Dermis microvascular lymphatic vessel endothelial cell (primary cell): ENCODE data around the gene DLX3. TPM values are rescaled to one million over a fixed set of nuclear protein-coding genes. Genes with fewer than 3 reads are reported as not detected.

Experiments used
- DNase-seq, 2 donors: peaks; one replicate each; pipeline versions ENCODE4 v3.0.0 to v3.0.0-alpha.2; 2010; ENCODE audit warnings: low read depth in 2 of 2
- total RNA-seq: library from RNA; depleted of rRNA; stranded (reverse); fragments of >200 nt; gene quantifications from 2 replicates; pipeline ENCODE4 v1.2.1, GENCODE V29; 2014

DLX3 gene
- total RNA-seq, 1 donor from 2014 or later, result not detected

DNA sequence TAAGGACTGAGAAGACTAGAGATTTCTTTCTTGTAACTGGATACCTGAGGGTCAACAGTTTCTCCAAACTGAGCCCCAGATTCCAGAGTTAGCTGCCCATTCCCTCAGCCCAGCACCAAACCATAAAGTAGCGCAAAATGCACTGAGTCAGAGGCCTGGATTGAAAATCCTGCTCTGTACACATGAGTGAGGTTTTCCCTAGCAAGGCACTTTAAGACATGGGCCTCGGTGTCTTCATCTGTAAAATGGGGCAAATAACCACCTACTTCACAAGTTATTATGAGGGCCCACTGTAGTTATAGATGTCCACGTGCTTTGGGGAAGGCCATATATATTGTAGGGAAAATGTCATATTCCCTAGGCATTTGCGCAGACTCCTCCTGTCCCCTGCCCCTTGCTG is 36.3 kb downstream of the DLX3 start:
- DNase-seq, result no peak

DNA sequence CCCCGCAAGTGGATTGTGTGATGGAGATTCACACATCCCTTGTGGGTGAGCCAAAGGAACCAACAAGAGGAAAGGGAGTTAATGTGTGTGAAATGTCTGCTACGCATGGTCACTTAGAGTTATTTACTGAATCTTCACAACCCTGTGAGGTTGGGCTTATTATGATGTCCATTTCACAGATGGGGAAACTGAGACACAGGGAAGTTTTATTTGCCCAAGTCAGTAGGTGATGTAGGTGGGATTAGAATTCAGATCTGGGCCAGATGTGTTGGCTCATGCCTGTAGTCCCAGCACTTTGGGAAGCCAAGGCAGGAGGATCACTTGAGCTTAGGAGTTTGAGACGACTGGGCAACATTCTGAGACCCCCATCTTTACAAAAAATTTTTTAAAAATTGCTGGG is 37.7 kb downstream of the DLX3 start:
- no peak for DNase-seq

DNA sequence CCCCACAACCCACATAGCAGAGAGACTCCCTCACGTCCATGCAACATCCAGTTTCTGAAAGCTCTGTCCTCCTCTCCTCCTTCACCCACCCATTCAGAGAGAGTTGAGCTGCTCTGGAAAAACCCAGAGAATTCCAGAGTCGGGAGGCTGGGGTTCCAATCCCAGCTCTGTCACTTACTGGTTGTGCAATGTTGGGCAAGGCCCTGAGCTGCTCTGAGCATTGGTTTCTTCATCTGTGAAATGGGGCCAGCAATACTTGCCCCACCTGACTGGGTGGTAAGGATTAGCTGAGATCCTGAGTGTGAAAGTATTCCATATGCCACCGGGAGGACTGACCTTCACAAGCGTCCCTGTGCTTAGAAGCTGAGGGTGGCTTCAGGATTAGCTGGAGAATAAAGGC is 38.2 kb downstream of the DLX3 start:
- DNase-seq, result no peak

DNA sequence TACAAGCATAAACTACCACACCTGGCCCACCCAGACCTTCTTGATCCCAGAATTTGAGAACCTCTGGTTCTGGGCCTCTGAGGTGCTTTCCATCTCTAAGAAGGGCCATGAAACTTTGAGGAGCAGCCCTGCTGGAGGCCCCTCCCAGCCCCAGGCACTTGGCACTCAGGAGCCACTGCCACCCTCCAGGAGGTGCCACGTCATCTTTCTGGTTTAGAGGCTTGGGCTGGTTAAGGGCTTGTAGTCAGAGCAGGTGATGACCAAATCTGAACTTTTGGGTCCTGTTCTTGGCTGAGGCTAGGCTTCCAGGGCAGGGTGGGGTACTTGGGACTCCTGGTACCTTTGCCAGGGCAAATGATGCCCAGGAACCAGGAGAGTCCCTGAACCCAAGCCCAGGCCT is 39.9 kb downstream of the DLX3 start:
- no peak for DNase-seq

DNA sequence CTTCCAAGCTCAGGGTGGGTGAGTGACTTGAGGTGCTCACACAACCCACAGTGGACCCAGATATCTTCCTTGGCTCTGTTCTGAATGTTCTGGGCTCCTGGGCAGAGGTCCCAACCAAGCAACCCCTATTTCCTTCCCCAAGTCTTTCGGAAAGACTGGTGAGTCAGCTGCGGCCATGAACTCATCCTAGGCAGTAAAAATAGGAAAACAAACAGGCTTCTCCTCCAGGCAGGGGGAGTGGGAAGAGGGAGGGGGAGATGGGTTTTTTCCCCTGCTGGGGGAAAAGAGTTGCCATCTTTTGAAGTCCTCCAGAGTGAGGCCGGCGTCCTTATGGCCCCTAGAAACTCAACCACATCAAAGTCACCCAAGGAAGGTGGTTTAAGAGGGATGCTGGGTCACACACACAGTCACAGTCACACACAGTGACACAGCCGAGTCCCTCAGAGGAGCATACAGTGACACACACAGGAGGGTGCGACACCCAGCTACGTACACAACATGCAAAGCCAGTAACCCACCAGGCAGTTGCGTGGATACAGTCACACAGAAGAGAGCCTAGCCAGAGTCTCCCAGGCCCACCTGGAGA is 42.0 kb downstream of the DLX3 start:
- DNase-seq, result peak in 1 of 2 donors; percentile 78

DNA sequence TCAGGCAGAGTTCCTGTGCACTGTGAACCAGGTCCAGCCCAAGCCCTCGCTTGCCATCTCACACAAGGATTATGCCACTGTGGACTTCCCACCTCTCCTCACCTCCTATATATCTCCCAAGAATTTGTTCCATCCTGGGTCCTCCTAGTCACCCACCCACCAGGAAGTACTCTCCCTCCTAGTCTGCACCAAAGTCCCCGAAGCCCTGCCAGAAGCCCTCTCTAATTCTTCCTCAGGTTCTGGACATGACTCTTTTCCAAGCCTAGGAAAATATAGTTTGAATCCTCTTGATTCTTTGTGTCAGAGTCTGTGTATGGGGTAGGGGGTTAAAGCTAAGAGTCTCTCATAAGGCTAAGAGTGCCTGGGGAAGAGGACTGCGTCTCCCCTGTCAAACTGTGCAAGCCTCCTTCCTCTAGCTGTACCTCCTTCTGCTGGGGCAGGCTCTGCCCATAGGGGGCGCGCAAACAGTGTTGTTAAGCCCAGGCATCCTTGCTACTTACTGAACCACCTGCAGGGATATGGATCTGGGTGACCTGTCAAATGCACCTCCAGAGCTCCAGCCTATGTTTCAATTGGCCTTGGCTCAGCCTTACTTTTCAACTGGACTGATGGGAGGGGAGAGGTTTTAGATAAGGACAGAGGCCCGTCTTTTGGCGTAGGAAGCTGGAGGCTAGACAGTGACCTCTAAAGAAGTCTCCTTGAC is 42.7 kb downstream of the DLX3 start:
- DNase-seq, result peak; percentile 30 to 79

DNA sequence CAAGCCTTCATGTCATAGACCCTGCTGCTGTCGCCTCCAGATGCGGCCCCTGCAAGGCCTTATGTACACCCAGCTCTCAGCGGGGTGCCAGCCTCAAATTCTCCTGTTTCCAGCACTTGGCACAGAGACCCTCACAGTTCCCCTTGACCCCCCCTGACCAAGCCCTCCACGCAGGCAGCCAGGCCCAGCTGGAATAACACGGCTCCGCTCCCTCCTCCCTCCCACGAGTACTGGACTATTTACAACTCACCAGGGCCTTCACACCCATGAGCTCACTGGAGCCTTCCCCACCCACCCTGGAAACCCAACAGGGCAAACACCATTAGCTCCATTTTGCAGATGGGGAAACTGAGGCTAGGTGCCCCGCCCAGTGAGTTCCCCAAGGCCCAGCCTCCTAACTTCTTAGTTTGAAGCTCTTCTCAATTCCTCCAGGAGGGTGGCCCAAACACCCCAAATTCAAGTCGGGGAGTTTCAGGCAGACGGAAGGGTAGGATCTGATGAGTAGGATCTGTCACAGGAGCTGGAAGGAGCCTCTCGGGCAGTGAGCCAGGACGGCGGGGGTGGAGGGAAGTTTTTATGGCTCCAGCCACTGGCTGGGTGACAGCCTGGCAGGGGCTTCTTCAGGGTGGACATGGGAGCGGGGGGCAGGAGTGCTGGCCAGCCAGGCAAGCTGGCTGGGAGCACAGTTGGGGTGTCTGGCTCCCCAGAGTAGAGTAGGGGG is 43.5 kb downstream of the DLX3 start:
- DNase-seq, result peak in 1 of 2 donors; percentile 28

DNA sequence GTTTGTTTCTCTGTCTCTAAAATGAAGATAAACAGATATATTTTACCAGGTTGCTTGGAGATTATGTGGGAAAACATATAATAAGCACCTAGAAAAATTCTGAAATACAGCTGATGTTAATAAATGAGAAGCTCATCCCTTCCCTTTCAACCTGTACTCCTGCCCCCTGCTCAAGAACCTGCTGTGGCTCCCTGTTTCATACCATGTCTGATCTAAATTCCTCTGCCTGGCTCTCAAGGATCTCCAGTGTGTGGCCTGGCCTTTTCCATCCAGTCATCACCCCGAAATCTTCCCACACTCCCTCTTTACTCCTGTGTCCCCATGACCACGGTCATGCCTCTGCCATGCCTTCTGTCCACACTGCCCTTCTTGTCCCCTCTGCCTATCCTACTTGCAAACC is 45.4 kb downstream of the DLX3 start:
- no peak for DNase-seq

DNA sequence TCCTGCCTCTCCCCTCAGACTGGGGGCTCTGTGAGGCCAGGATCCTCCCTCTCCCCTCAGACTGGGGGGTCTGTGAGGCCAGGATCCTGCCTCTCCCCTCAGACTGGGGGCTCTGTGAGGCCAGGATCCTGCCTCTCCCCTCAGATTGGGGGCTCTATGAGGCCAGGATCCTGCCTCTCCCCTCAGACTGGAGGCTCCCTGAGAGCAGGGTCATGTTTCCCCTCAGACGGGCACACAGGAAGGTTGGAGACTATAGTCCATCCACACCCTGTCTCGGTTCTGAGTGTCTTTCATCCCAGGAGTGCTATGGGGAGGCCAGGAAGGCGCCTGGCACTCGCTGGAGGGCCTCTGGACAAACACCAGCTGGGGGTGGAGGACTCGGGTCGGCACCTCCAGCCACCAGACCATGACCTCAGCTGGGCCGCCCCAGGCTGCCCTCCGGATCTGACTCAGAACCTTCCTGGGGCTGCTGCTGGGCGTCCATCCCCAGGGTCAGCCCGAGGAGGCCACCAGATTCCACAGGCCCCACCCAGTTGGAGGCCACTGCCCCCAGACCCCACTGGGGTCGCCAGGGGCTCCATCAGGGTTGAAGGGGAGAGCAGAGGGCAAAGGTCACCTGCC is 48.0 kb downstream of the DLX3 start:
- no peak for DNase-seq

DNA sequence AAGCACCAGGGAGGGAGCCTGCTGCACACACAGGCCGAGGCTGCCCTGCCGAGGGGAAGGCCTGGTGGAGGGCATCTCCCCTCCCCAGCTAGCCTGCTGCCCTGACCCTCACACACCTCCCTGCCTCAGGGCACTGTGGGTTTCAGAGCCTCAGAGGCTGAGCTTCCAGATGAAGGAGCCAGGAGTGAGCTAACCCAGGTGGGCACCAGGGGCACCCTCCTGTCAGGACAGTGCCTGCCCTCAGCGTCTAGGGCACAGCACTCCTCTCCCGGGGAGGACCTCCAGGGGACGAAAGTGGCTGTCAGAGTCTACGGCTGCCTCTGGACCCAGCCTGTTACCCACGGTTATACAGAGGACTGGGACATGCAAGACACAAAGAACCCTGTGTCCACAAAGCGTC is 48.8 kb downstream of the DLX3 start:
- no peak for DNase-seq

DNA sequence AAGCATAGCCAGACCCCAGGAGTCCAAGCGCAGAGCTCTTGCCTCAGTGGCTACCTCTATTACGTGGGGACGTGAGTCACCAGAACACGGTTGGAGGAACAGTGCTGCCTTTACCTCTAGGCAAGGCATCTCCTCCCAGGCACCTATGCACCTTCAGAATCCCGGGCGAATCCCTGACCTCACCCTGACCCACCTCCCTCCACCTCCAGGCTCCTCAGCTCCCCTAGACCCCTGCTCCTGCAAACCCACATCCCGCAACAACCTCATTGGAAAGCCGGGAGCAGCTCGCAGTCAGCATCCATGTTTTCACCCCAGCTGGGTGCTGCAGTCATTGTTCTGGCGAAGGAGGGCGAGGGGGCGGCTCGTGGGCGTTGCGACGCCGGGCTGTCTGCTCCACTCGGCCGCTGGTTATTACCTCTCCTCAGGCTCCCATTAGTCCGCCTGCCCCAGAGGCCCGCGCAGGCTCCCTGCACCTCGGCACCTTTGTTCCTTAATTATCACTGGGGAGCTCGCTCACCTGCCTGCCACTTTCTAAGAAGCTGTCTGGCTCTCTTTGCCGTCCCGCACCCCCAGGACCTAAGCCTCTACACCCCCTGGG is 50.7 kb downstream of the DLX3 start:
- DNase-seq, result no peak

DNA sequence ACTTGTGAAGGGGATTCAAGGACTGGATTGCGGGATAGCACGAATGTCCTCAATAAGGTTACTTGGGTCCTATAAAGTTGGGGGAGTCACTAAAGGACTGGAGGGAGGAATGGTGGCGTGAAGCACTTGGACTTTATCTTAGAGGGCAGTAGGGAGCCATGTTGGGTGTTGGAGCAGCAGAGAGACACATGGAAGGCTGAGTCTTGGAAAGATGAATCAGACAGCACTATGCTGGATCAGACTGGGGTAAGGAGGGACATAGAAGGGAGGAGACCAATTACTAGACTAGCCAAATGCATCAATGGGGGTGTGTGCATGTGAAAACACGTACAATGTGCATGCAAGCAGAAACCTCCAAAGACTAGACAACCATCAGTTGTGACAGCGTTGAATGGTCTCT is 52.1 kb downstream of the DLX3 start:
- no peak for DNase-seq

DNA sequence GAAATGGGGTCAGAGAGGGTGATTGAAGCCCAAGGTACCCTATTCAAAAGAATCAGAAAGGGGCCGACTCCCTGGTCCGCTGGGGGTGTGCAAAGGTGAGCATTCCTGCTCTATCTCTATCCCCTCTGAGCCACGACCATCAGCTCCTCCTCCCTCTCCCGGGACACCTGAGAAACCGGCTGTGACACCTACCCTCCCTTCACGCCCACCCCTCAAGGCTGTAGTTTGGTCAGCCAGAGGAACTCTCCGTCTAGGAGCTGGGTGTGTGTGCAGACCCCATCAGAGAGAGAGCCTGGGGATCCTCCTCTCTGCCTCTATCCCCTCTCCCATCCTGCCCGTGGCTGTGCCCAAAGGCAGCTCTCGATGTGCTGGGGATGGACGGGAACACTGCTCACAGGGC is 53.6 kb downstream of the DLX3 start:
- DNase-seq, result no peak

Other genes starting within 250 kb of the DLX3 start
- 3.6 and 8.2 TPM in 2 replicates for gene FAM117A, start 231.1 kb downstream of the DLX3 start, total RNA-seq
- gene KAT7, start 206.5 kb downstream of the DLX3 start, total RNA-seq, result 27.1 and 32.6 TPM in 2 replicates
- not detected in 2 replicates for gene TAC4, start 147.2 kb downstream of the DLX3 start, total RNA-seq
- gene DLX4, start 26.0 kb downstream of the DLX3 start, total RNA-seq, result not detected in 2 replicates
- 104 and 118 TPM in 2 replicates for gene ITGA3, start 60.9 kb upstream of the DLX3 start, total RNA-seq
- gene PDK2, start 100.1 kb upstream of the DLX3 start, total RNA-seq, result 8.0 and 20.5 TPM in 2 replicates
- gene SAMD14, start 134.9 kb upstream of the DLX3 start, total RNA-seq, result 2.8 and 6.8 TPM in 2 replicates
- 21.3 and 23.6 TPM in 2 replicates for gene PPP1R9B, start 155.5 kb upstream of the DLX3 start, total RNA-seq
- gene SGCA, start 170.8 kb upstream of the DLX3 start, total RNA-seq, result not detected in 2 replicates
- gene COL1A1, start 206.4 kb upstream of the DLX3 start, total RNA-seq, result under 0.01 and 8.1 TPM in 2 replicates